ENCODE results near the gene GHRHR.

The GHRHR gene

DNA sequence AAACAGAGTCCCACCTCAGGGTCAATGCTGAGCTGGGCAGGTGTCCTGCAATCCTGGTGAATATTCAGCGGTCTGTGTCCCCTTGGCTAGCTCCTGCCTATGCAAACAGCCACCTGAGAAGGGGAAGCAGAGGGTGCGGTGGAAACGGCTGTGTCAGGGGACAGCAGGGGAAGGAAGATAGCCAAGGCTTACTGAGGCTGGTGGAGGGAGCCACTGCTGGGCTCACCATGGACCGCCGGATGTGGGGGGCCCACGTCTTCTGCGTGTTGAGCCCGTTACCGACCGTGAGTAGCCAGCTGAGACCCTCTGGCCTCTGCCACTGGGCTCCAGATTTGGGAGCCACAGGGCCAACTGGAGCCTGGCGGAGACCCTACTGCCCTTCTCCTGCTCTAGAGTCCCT is at the start of gene GHRHR:
Gene GHRHR, plus strand, starts transcription at position 112 of the 400 bp plus-strand sequence. Its CDS starts 116 bp downstream, at position 228.
- DNase-seq: no peak

GRCh38 chr7:30914596-30914995 is 49.2 kb upstream of the GHRHR start:
- no peak for DNase-seq

GRCh38 chr7:30915005-30915601 is 48.6 kb upstream of the GHRHR start:
- no peak for DNase-seq

DNA sequence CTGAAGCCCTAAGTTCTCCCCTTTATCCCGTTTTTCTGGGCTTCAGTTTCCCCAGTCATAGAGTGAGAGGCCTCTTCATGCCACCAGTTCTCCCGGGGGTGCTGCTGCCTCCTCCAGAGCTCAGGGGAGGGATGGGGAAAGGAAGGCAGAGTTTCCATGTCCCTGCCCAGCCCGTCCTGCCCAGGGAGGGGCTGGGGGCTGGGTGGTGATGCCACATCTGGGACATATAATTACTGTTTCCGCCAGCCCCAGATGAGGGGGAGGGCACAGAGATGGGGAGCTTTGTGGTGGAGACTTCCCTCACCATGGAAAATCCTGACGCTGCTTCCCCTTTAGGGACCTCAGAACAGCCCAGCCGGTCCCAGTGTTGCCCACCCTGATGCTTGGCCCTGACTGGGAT is 48.0 kb upstream of the GHRHR start:
- DNase-seq: no peak

DNA sequence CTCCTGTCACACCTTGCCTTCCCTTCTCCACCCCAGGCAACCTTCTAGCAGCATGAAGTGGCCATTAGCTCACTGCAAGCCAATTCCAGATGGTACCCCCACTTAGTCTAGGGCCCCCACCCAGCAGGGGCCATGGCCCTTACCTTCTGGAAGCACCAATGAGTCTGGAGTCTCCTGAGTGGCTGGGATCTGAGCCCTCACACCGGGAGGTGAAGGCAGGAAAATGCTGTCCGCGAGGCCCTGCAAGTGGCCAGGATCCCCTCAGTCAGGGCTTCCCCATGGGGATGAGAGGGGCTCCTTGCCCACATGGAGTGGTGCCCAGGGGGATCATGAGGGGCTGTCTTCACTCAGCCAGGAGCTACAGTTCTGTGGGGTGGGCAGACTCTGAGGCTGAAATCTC is 47.5 kb upstream of the GHRHR start:
- no peak for DNase-seq

GRCh38 chr7:30916767-30917166 is 47.0 kb upstream of the GHRHR start:
- DNase-seq: no peak

DNA sequence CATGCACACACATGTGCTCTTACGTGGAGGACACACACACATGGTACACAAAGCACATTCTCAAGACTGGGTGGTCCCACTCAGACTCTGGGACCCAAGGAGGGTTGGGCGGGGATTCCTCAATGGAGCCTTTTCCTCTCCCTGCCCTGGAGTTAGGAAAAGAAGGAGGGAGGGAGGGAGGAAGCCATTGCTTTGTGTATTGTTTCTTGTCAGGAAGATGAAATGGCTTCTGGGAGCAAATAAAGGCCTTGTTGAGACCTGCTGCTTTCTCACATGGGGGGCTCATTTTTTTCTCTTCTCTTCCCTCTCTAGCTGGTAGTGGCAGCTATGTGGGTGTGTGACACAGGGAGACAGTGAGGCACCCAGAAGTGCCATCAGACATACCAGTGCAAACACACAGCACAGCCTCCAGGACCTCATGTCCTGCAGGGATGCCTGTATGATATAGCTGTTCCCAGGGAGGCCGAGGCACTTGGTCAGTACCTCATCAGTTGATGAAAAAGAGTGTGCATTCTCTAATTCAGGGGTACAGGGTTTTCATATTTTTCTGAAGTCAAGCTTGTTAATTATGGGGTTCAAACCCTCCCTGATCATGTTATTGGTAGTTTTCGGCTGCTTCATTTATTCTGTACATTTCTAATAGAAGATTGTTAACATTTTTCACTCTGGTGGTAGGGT is 46.4 kb upstream of the GHRHR start:
- no peak for DNase-seq

GRCh38 chr7:30918676-30919075 is 45.1 kb upstream of the GHRHR start:
- no peak for DNase-seq

- no peak for DNase-seq
Measured at GRCh38 chr7:30920021-30920583, 43.7 kb upstream of the GHRHR start.

DNA sequence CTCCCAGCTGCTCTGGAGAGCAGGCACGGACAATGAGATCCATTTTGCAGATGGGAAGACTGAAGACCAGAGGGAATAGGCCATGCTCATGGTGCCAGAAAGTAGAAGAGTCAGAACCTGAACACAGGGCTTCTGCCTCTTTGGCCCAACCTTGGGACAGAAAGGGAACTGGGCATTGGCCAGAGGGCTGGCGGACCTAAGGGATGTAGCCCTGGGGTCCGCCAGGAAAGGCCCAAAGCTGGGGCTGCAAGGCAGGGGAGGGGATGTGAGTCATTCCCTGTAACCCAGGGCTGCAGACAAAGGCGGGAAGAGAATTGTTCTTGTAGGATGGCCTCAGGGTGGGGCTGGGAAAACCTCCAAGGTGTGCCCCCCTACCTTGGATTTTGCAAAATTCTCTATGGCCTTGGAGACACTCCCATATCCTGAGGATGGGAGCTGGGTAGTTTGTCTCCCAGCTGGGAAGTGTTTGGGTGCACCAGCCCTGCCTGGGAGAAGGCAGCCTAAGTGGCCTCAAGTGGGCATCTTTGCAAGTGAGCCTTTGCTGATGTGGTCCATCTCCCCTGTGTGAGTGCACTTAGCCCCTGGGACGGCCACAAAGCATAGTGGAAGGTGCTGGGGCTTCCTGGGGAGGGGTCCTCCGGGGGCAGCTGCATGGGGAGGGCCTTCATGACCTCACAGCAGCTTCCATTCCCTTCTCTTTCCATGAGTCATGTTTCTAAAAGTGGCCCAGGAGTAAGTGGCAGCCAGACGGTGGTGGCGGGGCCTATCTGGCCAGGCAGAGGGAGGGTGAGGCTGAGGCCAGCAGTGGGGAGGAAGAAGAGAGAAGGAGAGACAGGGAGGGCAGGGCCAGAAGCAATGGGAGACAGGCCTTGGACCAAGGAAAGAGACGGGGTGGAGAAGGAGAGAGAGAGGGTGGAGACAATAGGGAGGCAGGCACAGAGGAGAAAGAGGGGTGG is 42.9 kb upstream of the GHRHR start:
- no peak for DNase-seq

DNA sequence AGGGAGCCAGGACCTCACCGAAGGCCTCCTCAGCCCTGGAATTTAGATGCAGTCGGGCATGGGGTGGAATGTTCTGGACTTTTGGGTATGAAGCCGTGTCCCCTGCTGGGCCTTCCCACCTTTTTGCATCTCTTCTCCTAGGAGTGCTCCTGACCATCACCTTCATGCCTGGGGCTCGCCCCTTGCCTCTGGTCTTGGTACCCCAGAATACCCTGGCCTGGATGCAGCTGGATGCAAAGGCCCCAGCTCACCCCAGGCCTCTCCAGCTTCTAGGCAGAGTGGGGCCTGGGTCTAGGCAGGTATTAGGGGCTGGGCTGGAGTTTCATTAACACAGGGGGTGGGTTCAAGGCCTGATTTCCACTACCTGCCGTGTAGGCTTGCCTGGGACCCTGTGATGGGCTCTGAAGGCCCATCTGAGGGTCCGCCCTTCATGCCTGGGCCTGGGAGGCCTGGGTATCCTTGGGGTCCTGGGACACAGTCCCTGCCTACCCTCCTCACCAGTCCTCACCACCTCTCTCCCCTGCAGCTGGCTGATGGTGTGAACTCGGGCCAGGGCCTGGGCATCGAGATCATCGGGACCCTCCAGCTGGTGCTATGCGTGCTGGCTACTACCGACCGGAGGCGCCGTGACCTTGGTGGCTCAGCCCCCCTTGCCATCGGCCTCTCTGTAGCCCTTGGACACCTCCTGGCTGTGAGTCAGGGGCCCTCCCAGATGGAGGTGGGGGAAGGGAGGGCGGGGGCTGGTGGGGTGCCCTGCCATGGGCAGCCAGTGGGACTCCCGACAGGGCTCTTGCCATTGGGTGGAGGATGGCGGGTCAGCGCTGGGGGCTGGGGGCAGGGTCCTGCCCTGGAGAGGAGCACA is 42.0 kb upstream of the GHRHR start:
- DNase-seq: no peak

GRCh38 chr7:30922596-30922995 is 41.2 kb upstream of the GHRHR start:
- no peak for DNase-seq

- no peak for DNase-seq
Measured at GRCh38 chr7:30923009-30923773, 40.6 kb upstream of the GHRHR start.

- no peak for DNase-seq
Measured at GRCh38 chr7:30923774-30924413, 39.9 kb upstream of the GHRHR start.

DNA sequence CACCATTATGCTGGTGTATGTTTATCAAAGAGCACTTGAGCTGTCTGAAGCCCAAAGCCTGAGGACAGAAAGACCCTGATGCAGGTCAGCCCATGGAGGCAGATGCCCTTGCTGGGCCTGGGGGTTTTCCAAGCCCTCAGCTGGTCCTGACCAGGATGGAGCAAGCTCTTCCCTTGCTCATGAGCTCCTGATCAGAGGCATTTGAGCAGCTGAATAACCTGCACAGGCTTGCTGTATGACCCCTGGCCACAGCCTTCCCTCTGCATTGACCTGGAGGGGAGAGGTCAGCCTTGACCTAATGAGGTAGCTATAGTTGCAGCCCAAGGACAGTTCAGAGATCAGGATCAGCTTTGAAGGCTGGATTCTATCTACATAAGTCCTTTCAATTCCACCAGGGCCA is 39.1 kb upstream of the GHRHR start:
- DNase-seq: no peak

DNA sequence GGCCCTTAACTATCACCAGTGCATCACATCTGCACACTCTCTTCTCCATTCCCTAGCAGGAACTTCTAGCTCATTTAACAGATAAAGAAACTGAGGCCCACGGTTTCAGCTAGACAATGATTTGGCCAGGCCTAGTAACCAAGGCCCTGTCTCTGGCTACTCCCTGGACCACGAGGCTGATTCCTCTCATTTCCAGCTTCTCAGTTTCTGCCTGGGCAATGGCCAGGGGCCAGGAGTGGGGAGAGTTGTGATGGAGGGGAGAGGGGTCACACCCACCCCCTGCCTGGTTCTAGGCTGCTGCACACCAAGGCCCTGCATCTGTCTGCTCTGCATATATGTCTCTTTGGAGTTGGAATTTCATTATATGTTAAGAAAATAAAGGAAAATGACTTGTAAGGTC is 38.6 kb upstream of the GHRHR start:
- no peak for DNase-seq

DNA sequence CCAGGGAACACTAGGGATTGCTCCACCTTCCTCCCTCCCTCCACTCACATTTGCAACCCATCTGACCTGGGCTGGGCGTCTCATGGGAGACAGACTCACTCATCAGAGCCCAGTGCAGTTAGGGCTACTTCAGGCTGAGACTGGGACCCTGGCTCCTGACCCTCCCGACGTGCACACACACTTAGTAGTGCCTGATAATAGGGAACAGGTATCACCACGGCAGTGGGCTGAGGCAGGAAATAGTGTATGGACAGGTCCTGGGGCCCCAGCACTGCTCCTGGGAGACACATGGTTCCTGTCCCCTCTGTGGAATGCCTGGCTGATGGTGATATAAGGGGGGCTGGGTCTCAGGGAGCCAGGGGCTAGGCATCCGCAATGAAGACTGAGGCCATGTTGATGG is 37.8 kb upstream of the GHRHR start:
- no peak for DNase-seq

DNA sequence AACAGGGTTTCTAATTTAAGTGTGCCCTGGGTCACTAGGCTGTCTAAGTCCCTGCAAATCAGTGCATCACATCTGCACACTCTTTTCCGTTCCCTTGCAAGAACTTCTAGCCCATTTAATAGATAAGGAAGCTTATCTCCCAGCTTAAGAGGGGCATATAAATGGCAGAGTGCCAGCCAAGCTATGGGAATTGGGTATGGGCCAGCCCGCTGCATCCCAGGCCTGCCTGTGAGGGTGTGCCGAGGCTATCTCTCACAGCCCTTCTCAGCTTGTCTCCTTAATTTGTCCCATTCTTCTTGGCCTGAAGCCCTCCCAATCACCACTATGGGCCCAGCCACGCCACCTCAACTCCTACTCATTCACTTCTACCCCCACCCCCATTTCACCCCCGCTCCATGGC is 37.4 kb upstream of the GHRHR start:
- no peak for DNase-seq

DNA sequence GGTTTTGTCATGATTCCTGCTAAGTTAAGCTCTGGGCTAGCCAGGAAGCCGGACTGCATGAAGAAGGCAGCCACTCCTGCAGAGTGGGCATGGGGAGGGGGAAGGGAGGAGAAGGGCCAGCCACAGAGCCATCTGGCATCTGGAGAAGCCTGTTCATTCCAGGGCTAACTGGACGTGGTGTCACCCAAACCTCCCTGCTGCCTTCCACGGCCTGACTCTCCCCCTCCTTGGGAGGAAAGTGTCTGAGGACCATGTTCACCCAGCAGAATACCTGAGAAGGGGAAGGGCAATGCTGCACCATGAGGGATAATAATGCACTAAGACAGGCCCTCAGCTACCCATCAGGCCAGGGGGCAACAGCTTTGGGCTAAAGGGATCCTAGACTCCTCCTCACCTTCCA is 36.7 kb upstream of the GHRHR start:
- no peak for DNase-seq

- no peak for DNase-seq
Measured at GRCh38 chr7:30927559-30927958, 36.2 kb upstream of the GHRHR start.

GRCh38 chr7:30928254-30928872 is 35.4 kb upstream of the GHRHR start:
- no peak for DNase-seq
